Measurements from ENCODE around the gene AFF1.
A peak's percentile ranks its signal among the peaks of the same experiment; 100 is the strongest.

The AFF1 gene

GRCh38 chr4:86950831-86951525 is 16.2 kb downstream of the AFF1 start:
- DNase-seq (ENCODE audit: low spot score): peak; percentile 10

- no peak for DNase-seq (ENCODE audit: low spot score)
Measured at GRCh38 chr4:86955888-86956451, 21.2 kb downstream of the AFF1 start.

- DNase-seq (ENCODE audit: low spot score): peak; percentile 75
Measured at GRCh38 chr4:86957215-86957614, 22.4 kb downstream of the AFF1 start.

- no peak for DNase-seq (ENCODE audit: low spot score)
Measured at GRCh38 chr4:86959588-86960500, 25.0 kb downstream of the AFF1 start.

GRCh38 chr4:86960557-86960961 is 25.7 kb downstream of the AFF1 start:
- DNase-seq (ENCODE audit: low spot score): peak; percentile 17

GRCh38 chr4:86961116-86961515 is 26.3 kb downstream of the AFF1 start:
- DNase-seq (ENCODE audit: low spot score): no peak

GRCh38 chr4:86961605-86962295 is 26.9 kb downstream of the AFF1 start:
- peak; percentile 33 for DNase-seq (ENCODE audit: low spot score)

- DNase-seq (ENCODE audit: low spot score): no peak
Measured at GRCh38 chr4:86963697-86964096, 28.9 kb downstream of the AFF1 start.

- no peak for DNase-seq (ENCODE audit: low spot score)
Measured at GRCh38 chr4:86965019-86965976, 30.5 kb downstream of the AFF1 start.

- DNase-seq (ENCODE audit: low spot score): no peak
Measured at GRCh38 chr4:86967073-86967472, 32.3 kb downstream of the AFF1 start.

GRCh38 chr4:86967798-86968197 is 33.0 kb downstream of the AFF1 start:
- no peak for DNase-seq (ENCODE audit: low spot score)

- no peak for DNase-seq (ENCODE audit: low spot score)
Measured at GRCh38 chr4:86968547-86968946, 33.7 kb downstream of the AFF1 start.

GRCh38 chr4:86970447-86971354 is 35.9 kb downstream of the AFF1 start:
- DNase-seq (ENCODE audit: low spot score): no peak

- no peak for DNase-seq (ENCODE audit: low spot score)
Measured at GRCh38 chr4:86971355-86971683, 36.5 kb downstream of the AFF1 start.

GRCh38 chr4:86972997-86973396 is 38.2 kb downstream of the AFF1 start:
- no peak for DNase-seq (ENCODE audit: low spot score)

GRCh38 chr4:86973668-86974067 is 38.9 kb downstream of the AFF1 start:
- no peak for DNase-seq (ENCODE audit: low spot score)

GRCh38 chr4:86974551-86974994 is 39.8 kb downstream of the AFF1 start:
- no peak for DNase-seq (ENCODE audit: low spot score)

- DNase-seq (ENCODE audit: low spot score): no peak
Measured at GRCh38 chr4:86975927-86976326, 41.1 kb downstream of the AFF1 start.

- DNase-seq (ENCODE audit: low spot score): no peak
Measured at GRCh38 chr4:86976801-86977485, 42.1 kb downstream of the AFF1 start.
